ENCODE measurements around the gene SPINT2.

The SPINT2 gene

GRCh38 chr19:38264486-38265212 is at the start of gene SPINT2:
TSS of gene SPINT2 (plus strand) at chr19:38264573. CDS start at chr19:38264893, 320 bp downstream.
- no peak within 1 kb of the TSS for H3K4me3 ChIP-seq (ENCODE audit: control insufficient read depth, low read depth, low read length)
- TF ChIP-seq CTCF (conservative IDR thresholded peaks at IDR 0.05; ENCODE audit: control insufficient read depth, insufficient read depth, low read depth, low read length), result no peak
- DNase-seq (ENCODE audit: low read depth), result no peak

- H3K4me3 ChIP-seq (ENCODE audit: control insufficient read depth, low read depth, low read length), result no peak overlapping the region
- DNase-seq (ENCODE audit: low read depth), result no peak
- TF ChIP-seq CTCF (conservative IDR thresholded peaks at IDR 0.05; ENCODE audit: control insufficient read depth, insufficient read depth, low read depth, low read length), result no peak
Observed at GRCh38 chr19:38216785-38217641, 47.4 kb upstream of the SPINT2 start.

GRCh38 chr19:38218204-38218603 is 46.2 kb upstream of the SPINT2 start:
- TF ChIP-seq CTCF (conservative IDR thresholded peaks at IDR 0.05; ENCODE audit: control insufficient read depth, insufficient read depth, low read depth, low read length), result no peak
- no peak for DNase-seq (ENCODE audit: low read depth)
- H3K4me3 ChIP-seq (ENCODE audit: control insufficient read depth, low read depth, low read length), result no peak overlapping the region

GRCh38 chr19:38219221-38219620 is 45.2 kb upstream of the SPINT2 start:
- no peak for DNase-seq (ENCODE audit: low read depth)
- H3K4me3 ChIP-seq (ENCODE audit: control insufficient read depth, low read depth, low read length), result no peak overlapping the region
- TF ChIP-seq CTCF (conservative IDR thresholded peaks at IDR 0.05; ENCODE audit: control insufficient read depth, insufficient read depth, low read depth, low read length), result no peak

GRCh38 chr19:38221421-38221820 is 43.0 kb upstream of the SPINT2 start:
- no peak for TF ChIP-seq CTCF (conservative IDR thresholded peaks at IDR 0.05; ENCODE audit: control insufficient read depth, insufficient read depth, low read depth, low read length)
- no peak for DNase-seq (ENCODE audit: low read depth)
- H3K4me3 ChIP-seq (ENCODE audit: control insufficient read depth, low read depth, low read length), result no peak overlapping the region

GRCh38 chr19:38221919-38222830 is 42.2 kb upstream of the SPINT2 start:
- TF ChIP-seq CTCF (conservative IDR thresholded peaks at IDR 0.05; ENCODE audit: control insufficient read depth, insufficient read depth, low read depth, low read length), result no peak
- no peak for DNase-seq (ENCODE audit: low read depth)
- no peak overlapping the region for H3K4me3 ChIP-seq (ENCODE audit: control insufficient read depth, low read depth, low read length)
